ENCODE results near the gene IP6K2.

Gene IP6K2

DNA sequence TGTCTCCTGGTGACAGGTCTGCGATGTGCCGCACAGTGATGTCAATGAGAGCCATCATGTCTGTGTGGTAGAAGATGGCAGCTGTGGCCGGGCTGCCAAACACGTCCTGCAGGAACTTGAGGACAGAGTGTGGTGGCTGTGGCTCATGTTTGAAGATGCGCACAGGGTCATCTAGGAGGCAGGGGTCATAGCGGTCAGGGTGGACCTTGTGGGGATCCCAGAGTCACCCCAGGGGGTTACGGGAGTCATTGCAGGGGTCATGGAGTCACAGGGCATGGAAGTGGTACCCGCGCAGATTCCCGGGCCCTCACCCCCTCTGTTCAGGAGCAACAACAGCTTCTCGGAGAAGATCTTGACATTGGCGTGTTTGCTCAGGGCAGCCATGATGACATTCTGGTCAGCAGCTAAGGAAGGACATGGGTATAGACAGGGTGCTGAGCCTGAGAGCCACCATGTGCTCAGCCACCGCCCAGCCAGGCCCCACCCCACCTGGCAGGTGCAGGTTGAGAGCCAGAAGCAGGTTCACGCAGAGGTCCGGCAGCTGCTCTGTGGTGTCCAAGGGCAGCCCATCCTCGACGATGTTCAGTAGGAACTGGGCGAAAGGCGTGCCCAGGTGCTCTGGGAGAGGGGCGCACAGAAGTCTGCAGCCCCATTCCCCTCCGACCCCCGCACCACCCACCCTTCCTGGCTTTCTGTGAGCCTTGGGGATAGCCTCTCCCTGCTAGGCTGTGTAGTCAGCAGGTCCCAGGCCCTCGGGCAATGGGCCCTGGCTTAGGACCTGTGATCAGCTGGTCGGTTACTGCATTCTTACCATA, 38.2 kb downstream of the IP6K2 start:
- DNase-seq (ENCODE audit: low read depth): no peak
- H3K4me3 ChIP-seq (ENCODE audit: low read depth, low read length): no peak overlapping the region

DNA sequence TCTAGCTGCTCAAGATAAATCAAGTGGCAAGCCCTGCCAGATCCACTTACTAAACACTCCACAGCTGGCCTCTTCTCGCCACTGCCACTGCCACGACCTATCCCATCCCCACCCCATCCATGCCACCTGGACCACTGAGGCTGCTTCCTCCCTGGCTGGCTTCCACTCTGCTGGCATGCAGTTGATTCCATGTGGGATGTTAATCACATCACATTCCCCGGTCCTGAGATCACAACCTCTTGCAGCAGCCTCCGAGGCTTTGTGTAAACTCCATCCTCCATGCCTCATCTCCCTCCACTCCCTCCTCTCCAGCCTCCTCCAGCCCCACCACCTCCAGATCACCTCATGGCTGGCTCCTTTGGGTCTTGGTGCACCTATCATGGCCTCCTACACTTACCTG, 39.0 kb downstream of the IP6K2 start:
- DNase-seq (ENCODE audit: low read depth): no peak
- H3K4me3 ChIP-seq (ENCODE audit: low read depth, low read length): no peak overlapping the region

DNA sequence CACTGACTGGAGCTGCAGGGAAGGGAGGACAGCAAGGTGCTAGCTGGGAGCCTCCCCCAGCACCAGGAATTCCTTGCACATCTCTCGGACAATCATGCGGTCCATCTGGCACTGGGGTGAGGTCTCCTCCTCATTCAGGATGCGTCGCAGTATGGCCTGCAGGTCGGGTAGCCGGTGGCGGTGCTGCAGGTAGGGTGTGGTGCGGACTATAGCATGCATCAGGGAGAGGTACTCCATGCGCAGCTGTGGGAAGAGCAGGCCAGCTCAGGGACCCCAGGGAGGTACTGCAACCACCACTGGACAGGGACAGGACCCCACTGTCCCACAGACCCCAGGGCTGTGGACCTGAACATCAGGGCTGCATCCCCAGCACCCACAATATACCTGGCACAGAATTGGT, 42.5 kb downstream of the IP6K2 start:
- H3K4me3 ChIP-seq (ENCODE audit: low read depth, low read length): no peak overlapping the region
- no peak for DNase-seq (ENCODE audit: low read depth)

DNA sequence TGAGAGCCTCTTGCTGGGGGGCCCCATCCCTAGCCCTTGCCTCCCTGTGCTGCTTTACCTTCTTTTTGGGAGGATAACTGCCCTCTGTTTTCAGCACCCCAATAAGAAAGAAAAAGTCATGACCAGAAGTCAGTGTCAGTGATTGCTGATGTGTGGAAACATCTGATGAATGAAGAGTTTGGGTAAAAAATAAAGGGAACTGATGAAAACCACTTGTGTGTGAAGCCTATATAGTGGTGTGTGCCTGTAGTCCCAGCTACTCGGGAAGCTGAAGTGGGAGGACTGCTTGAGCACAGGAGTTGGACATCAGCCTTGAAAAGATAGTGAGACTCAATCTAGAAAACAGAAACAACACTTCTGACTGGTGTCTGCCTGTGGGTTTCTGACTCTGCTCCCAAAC, 44.5 kb downstream of the IP6K2 start:
- no peak for DNase-seq (ENCODE audit: low read depth)
- H3K4me3 ChIP-seq (ENCODE audit: low read depth, low read length): no peak overlapping the region

DNA sequence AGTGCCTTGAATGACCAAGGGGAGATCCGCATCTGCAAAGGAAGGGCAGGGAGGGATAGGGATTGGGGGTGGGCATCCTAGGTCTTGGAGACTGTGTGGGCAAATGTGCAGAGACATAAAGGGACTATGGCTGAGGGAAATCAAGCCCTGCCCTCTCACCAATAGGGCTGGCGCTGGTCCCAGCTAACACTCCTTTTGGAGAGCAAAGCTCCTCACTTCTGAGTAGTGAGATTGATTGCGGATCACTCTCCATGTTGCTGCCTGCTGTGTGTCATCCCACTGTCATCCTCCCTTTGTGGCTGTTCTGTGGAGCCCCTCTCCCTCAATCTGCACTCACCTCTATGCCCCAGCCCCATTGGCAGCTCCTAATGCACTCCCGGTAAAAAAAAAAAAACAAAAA, 52.1 kb downstream of the IP6K2 start:
- H3K4me3 ChIP-seq (ENCODE audit: low read depth, low read length): no peak overlapping the region
- DNase-seq (ENCODE audit: low read depth): no peak

DNA sequence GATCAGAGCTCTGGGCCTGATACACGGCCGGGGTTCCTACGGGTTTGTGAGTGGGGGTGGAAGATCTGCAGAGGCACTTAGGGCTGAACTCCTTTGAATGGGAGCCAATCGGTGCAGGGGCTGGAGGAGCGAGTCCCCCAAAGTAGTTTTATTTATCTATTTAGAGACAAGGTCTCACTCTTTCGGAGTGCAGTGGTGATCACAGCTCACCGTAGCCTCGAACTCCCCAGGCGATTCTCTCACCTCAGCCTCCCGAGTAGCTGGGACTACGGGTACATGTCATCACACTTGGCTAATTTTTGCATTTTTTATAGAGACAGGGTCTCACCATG, 52.7 kb downstream of the IP6K2 start:
- H3K4me3 ChIP-seq (ENCODE audit: low read depth, low read length): no peak overlapping the region
- no peak for DNase-seq (ENCODE audit: low read depth)

DNA sequence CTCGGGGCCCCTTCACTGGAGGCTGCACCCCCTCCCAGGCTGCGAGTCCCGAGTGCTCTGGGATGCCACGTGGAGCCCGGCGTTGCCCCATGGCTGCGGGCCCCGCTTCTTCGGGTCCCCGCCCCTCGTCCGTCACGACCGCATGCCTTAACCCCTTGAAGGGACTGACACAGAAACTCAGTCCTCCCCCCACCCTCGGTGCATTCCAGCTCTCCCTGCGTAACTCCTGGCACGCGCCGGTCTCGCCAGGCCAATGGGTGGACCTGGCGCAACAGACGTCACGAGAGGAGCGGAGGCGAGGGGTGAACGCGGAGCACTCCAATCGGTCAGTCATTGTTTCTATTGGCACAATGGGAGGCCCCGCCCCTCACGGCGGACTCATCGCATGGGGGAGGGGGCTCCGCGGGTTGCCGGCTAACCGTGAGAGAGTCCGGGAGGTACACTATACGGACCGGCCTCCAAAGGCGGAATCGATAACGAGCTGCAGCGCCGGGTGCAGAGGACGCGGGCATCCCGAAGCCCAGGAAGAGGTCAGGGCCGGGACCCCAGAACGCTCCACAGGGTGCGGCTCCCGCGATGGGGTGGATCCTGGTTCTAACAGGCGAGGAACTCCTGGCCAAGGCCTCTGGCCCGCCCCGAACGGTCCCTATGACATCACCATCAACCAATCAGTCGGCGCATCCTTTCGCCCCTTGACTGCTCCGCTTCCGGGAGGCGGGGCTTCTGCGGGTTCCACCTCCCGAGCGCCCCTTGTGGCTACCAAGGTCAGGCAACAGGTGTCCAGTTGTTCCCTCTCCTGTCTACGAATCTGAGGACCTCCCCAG, 53.3 kb downstream of the IP6K2 start:
- peak; percentile 98 for DNase-seq (ENCODE audit: low read depth)
- peak overlapping the region; percentile 70 for H3K4me3 ChIP-seq (ENCODE audit: low read depth, low read length)

DNA sequence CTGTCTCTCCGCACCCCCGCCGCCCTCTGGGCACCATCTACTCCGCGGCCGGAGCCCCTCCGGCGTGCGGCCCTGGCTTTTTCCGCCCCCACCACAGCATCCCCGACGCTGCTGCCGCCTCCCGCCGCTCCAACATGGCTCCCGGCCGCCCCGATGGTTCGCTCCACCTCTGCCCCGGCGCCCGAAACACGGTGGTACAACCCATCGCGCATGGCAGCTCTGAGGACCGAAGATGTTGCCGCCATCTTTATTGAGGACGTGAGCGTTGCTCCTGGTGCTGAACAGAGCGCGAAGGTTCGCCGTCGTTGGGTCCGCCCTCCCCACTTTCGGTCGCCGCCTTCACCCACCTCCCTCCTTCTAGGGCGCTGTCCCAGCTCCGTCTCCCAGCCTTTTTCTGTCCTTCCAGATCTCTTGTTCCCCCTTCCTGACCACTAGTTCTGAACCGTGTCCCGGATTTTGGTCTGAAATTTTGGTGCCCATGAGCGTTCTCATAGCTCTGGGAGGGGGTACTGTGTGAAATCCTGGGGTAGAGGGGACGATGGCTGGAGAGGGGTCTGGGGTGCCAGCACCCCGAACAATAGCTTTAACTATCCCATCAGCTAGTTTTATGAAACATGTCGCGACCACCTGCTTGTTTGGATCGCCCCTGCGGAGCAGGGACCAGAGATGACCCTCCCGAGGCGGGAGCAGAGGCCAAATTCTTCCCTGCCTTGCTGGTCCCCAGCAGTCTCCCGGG, 54.1 kb downstream of the IP6K2 start, which contains the start of gene CELSR3:
Gene CELSR3 (minus strand): TSS at position 134 of the 736 bp plus-strand sequence. CDS start 252 bp downstream, outside the sequence.
- DNase-seq (ENCODE audit: low read depth): peak; percentile 85
- H3K4me3 ChIP-seq (ENCODE audit: low read depth, low read length): peak within 1 kb of the TSS; percentile 70

DNA sequence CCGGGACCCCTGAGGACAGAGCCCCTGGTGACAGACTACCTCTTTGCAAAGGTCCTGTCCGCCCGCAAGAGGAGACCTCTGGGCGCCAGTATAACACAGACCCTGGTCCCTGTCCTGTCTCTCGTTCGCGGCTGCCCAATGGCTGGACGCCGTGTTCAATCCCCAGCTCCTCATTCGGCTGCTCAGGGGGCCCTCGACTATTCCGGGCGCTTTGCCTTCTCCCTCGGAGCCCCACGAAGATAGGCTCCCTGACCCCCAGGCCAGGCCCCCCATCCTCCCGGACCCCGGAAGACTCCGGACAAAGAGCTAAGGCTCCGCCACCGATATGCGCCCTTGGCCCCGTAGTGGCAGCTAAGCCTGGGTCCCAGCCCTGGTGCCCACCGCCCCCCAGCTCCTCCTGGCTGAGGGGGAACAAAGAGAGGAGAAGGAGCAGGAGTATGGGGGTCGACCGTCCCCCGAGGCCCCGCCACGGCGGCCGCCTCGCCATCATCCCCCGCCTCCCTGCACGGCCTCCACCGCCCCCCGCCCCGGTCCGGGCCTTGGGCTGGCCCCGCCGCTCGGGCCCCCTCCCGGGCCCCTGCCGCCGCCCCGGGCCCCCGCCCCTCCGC, 54.8 kb downstream of the IP6K2 start:
- H3K4me3 ChIP-seq (ENCODE audit: low read depth, low read length): peak overlapping the region; percentile 70
- no peak for DNase-seq (ENCODE audit: low read depth)

DNA sequence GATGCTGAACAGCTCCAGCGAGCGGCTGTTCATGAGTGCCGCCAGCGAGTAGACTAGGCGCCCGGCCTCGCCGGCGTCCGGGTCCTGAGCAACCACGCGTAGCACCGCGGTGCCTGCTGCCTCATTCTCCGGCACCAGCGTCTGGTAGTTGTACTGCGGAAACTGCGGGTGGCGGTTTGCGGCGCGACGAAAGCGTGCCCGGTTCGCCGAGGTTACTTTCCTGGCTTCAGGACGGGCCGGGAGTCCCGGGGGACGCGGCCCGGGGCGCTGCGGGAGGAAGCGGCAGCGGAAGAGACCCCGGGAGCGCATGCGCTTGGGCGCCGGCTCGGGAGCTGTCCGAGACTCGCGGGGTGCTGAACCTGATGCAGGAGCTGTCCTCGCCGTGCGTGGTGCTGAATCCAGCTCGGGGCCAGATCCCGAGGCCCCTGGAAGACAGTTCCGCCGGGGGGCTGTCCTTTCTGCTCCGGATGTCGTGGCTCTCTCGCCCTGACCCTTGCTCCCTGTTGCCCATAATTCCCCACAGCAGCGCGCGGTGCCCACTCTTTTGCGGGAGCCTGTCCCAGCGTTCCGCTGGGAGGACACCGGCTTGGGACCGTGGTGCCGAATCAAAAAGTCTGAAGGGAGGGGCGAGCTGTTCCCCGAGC, 55.4 kb downstream of the IP6K2 start:
- no peak for DNase-seq (ENCODE audit: low read depth)
- H3K4me3 ChIP-seq (ENCODE audit: low read depth, low read length): peak overlapping the region; percentile 70

DNA sequence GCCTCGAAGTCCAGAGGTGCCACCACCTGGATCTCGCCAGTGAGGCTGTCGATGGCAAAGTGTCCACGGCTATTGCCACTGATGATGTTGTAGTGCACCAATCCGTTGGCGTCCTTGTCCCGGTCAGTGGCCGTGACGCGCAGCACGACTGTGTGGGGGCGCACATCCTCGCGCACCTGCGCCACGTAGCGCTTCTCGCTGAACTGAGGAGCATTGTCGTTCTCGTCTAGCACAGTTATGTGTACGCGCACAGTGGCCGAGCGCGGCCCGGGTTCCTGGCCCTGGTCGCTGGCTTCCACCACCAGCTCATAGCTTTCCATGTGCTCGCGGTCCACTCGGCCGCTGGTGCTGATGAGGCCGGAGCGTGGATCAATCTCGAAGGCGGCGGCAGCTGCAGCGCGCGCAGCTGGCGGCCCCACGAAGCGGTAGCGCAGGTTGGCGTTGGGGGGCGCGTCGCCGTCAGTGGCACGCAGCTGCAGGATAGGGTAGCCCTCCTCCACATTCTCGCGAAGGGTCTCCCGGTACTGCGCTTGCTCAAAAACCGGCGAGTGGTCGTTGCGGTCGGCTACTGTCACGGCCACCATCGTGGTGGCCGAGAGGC, 56.1 kb downstream of the IP6K2 start:
- H3K4me3 ChIP-seq (ENCODE audit: low read depth, low read length): peak overlapping the region; percentile 70
- no peak for DNase-seq (ENCODE audit: low read depth)

DNA sequence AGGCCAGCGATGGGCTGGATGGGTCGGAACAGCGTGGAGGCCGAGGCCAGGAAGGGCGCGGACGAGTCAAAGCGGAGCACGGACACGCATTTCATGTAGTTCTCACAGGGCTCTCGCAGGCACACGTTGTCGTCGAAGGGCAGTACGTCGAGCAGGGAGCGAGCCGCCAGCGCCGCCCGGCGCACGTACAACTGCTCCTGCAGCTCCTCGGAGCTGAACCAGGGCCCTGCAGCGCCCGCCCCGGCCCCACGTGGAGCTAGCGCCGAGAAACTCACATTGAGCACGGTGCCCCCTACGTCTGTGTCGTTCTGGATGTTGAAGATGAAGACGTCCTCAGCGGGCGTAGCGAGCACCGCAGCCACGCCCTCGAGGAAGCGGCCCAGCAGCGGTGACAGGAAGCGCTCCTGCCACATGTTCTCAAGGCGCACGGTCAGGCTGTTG, 60.2 kb downstream of the IP6K2 start:
- H3K4me3 ChIP-seq (ENCODE audit: low read depth, low read length): peak overlapping the region; percentile 46
- no peak for DNase-seq (ENCODE audit: low read depth)

DNA sequence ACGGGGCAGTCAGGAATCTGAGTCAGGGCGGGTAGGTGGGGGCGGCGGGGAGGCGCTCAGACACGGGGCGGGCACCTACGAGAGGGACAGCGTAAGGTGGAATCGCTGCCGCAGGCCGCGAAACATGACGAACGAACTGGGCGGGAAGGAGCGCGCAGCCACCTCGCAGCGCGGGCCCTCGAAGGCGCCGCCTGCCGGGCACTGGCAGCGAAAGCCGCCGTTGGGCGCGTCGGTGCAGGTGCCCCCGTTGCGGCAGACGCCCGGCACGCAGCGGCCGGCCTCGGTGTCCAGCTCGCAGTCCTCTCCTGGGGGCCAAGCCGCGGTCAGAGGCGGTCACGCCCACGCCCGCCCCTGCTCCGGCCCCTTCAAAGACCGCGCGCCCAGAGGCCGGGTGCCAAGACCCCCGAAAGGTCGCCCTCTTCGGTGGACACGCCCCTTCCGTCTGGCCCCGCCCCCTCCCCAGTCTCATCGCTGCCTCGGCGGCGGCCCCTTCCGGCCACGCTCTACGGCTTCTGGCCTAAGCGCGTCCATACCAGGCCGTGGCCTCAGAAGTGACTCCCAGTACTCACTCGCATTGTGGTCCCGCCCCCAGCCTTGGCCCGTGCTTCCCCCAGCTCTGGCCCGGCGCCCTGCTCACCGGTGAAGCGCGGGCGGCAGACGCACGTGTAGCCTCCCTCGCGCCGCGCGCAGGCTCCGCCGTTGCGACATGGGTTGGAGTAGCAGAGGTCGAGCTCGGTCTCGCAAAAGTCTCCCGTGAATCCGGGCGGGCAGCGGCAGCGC, 60.8 kb downstream of the IP6K2 start:
- no peak for DNase-seq (ENCODE audit: low read depth)
- peak overlapping the region; percentile 46 for H3K4me3 ChIP-seq (ENCODE audit: low read depth, low read length)

DNA sequence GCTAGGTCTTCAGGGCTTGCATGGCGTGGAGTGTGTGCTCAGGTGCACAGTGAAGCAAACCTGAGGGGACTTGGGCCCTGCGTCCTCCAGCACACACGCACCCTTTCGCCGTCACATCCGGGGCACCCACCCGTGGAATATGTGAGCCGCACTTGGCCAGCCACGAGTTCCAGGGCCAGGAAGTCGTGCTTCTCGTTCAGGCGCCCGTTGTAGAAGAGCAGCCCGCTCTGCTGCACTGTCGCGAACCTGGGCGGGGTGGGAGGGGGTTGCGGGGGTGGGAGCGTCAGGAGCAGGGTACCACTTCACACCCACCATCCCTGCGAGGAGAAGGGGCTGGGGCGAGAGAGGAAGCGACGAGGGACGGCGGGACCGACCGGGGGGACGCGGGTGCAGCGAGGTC, 61.4 kb downstream of the IP6K2 start:
- DNase-seq (ENCODE audit: low read depth): no peak
- peak overlapping the region; percentile 46 for H3K4me3 ChIP-seq (ENCODE audit: low read depth, low read length)

DNA sequence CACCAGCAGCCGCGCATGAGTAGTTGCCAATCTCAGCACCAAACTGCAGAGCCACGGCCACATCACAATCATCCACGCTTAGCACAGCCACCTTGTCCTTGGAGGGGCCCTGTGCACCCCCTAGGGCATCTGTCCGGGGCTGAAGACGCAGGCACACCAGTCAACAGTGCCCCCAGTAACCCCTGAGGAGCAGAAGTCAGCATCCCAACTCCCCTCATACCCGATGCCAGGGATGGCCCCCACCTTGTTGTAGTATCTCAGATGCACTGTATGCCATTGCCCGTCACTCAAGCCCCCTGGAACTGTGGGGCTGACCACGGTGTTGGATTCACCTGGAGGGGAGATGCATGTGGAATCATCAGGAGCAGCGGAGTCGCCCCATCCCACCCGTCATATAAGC, 62.0 kb downstream of the IP6K2 start:
- no peak for DNase-seq (ENCODE audit: low read depth)
- no peak overlapping the region for H3K4me3 ChIP-seq (ENCODE audit: low read depth, low read length)

DNA sequence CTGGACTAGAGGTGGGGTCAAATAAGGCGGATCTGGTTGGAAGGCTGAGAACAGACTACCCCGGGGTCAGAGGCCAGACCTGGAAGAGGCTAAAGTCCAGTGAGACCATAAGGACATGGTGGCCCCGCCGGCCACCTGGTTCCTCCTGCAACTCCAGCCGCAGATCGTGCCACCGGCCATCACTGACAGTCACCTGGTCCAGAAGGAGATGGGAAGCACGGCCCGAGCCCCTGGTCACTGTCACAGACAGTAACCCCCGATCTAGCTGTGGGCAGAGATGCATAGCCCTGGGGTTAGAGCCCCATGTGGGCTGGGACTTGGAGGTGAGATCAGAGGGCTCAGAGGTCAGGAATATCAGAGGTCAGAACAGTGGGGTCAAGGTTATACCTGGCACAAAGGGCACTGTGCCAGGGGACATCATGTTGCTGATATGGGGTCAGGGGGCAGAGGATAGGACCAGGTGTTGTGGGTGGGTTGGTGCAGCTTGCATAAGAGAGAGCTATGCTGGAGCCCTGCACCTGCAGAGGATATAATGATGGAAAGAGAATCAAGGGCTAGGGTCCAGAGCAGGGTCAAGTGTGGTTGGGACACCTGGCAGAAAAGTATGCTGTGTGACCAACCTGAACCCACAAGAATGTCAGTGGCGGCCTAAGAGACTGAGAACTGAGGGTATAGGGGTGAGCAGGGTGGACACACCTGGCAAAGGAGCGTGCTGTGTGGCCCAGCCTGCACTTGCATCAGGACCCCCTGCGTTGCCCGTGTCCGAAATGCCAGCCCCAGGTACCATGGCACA, 63.9 kb downstream of the IP6K2 start:
- no peak overlapping the region for H3K4me3 ChIP-seq (ENCODE audit: low read depth, low read length)
- DNase-seq (ENCODE audit: low read depth): no peak

DNA sequence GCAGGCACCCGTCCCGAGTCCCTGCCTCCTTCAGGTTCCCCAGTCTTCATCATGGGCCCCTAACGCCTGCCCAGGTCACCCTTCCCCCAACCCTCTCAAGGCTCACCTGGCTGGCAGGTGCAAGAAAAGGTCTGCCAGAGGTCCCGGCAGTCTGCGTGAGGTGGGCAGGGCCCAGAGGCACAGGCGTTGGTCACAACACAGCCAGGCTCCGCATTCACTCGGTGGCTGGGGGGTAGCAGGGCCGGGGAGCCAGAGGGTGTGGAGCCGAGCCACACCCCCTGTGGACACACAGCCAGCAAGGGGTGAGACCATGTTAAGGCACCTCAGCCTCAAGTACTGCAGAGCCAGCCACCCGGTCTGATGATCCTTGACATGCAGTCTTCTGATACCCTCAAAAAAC, 65.2 kb downstream of the IP6K2 start:
- H3K4me3 ChIP-seq (ENCODE audit: low read depth, low read length): no peak overlapping the region
- no peak for DNase-seq (ENCODE audit: low read depth)

All from skeletal muscle cell (primary cell).